H9 (cell line): Measurements from ENCODE around the gene ANKMY1. TPM values are rescaled to one million over a fixed set of nuclear protein-coding genes. Genes with fewer than 3 reads are reported as not detected.

Experiments used
- DNase-seq: peaks from one replicate; pipeline ENCODE4 v3.0.0-alpha.2; 2017
- H2AFZ ChIP-seq: one replicate; pipeline ENCODE4 v1.6.1; 2013; ENCODE audit warnings: mild to moderate bottlenecking, low read length, control low read depth, moderate library complexity
- H2AK5ac ChIP-seq: 2 replicates; pipeline ENCODE4 v1.6.1; 2013; ENCODE audit warnings: low read length, control low read depth, mixed read lengths; ENCODE audit not compliant: insufficient read length
- H2BK120ac ChIP-seq: one replicate; pipeline ENCODE4 v1.6.1; 2013; ENCODE audit warnings: low read depth, mild to moderate bottlenecking, low read length, control low read depth, inconsistent platforms; ENCODE audit not compliant: poor library complexity, severe bottlenecking
- H2BK12ac ChIP-seq: 2 replicates; pipeline ENCODE4 v1.6.1; 2013; ENCODE audit warnings: low read length, control low read depth, mixed read lengths, low read depth; ENCODE audit not compliant: insufficient read length
- H2BK15ac ChIP-seq: 2 replicates; pipeline ENCODE4 v1.6.1; 2013; ENCODE audit warnings: low read depth, low read length, control low read depth
- H2BK20ac ChIP-seq: one replicate; pipeline ENCODE4 v1.6.1; 2013; ENCODE audit warnings: low read depth, mild to moderate bottlenecking, low read length, control low read depth, inconsistent platforms; ENCODE audit not compliant: poor library complexity, severe bottlenecking
- H2BK5ac ChIP-seq: 2 replicates; pipeline ENCODE4 v1.6.1; 2013; ENCODE audit warnings: low read length, control low read depth, mixed read lengths; ENCODE audit not compliant: insufficient read length
- H3K14ac ChIP-seq: 2 replicates; pipeline ENCODE4 v1.6.1; 2013; ENCODE audit warnings: low read length, control low read depth; ENCODE audit not compliant: insufficient read depth
- H3K18ac ChIP-seq: 2 replicates; pipeline ENCODE4 v1.6.1; 2013; ENCODE audit warnings: low read depth, mild to moderate bottlenecking, mixed read lengths, low read length, control low read depth; ENCODE audit not compliant: insufficient read length
- H3K23ac ChIP-seq: 2 replicates; pipeline ENCODE4 v1.6.1; 2013; ENCODE audit warnings: low read length, control low read depth, mixed read lengths, low read depth; ENCODE audit not compliant: insufficient read length
- H3K23me2 ChIP-seq: 2 replicates; pipeline ENCODE4 v1.6.1; 2013; ENCODE audit warnings: low read depth, mild to moderate bottlenecking, mixed read lengths, low read length, control low read depth; ENCODE audit not compliant: insufficient read length, poor library complexity, severe bottlenecking
- H3K27ac ChIP-seq: 2 replicates; pipeline ENCODE4 v1.5.1; 2013; ENCODE audit warnings: low read length, control low read depth, mixed read lengths, low read depth; ENCODE audit not compliant: insufficient read length
- H3K27me3 ChIP-seq: 2 replicates; pipeline ENCODE4 v1.6.1; 2013; ENCODE audit warnings: low read length, control low read depth, inconsistent platforms; ENCODE audit not compliant: insufficient read depth
- H3K4ac ChIP-seq: 2 replicates; pipeline ENCODE4 v1.6.1; 2013; ENCODE audit warnings: low read depth, mild to moderate bottlenecking, control low read depth, inconsistent platforms, low read length, moderate library complexity
- H3K4me1 ChIP-seq: 2 replicates; pipeline ENCODE4 v1.6.1; 2013; ENCODE audit warnings: low read length, control low read depth, inconsistent platforms; ENCODE audit not compliant: insufficient read depth
- H3K4me2 ChIP-seq: 2 replicates; pipeline ENCODE4 v1.6.1; 2013; ENCODE audit warnings: low read length, control low read depth, mixed read lengths; ENCODE audit not compliant: insufficient read length, insufficient read depth
- H3K56ac ChIP-seq: 2 replicates; pipeline ENCODE4 v1.6.1; 2013; ENCODE audit warnings: low read depth, mild to moderate bottlenecking, mixed read lengths, low read length, control low read depth; ENCODE audit not compliant: insufficient read length
- H3K79me1 ChIP-seq: 2 replicates; pipeline ENCODE4 v1.6.1; 2013; ENCODE audit warnings: low read depth, mild to moderate bottlenecking, moderate library complexity, low read length, control low read depth, inconsistent platforms; ENCODE audit not compliant: insufficient read depth, poor library complexity, severe bottlenecking
- H3K79me2 ChIP-seq: 2 replicates; pipeline ENCODE4 v1.6.1; 2013; ENCODE audit warnings: low read length, control low read depth, inconsistent platforms; ENCODE audit not compliant: insufficient read depth
- H3K9ac ChIP-seq: 2 replicates; pipeline ENCODE4 v1.6.1; 2013; ENCODE audit warnings: low read length, control low read depth, mixed read lengths; ENCODE audit not compliant: insufficient read length; ENCODE audit errors: extremely low read depth
- H3K9me3 ChIP-seq: one replicate; pipeline ENCODE4 v1.6.1; 2013; ENCODE audit warnings: low read depth, low read length, inconsistent platforms; ENCODE audit not compliant: control insufficient read depth
- H3T11ph ChIP-seq: one replicate; pipeline ENCODE4 v1.6.1; 2013; ENCODE audit warnings: mild to moderate bottlenecking, low read length, control low read depth, inconsistent platforms
- H4K20me1 ChIP-seq: one replicate; pipeline ENCODE4 v1.6.1; 2013; ENCODE audit not compliant: control insufficient read depth, insufficient read length, insufficient read depth
- H4K5ac ChIP-seq: 2 replicates; pipeline ENCODE4 v1.6.1; 2013; ENCODE audit warnings: low read depth, mild to moderate bottlenecking, mixed read lengths, low read length, control low read depth; ENCODE audit not compliant: insufficient read length
- H4K8ac ChIP-seq: replicated peaks from 2 replicates; pipeline ENCODE4 v1.6.1; 2013; ENCODE audit warnings: low read length, control low read depth, mixed read lengths, low read depth; ENCODE audit not compliant: insufficient read length
- H4K91ac ChIP-seq: 2 replicates; pipeline ENCODE4 v1.6.1; 2013; ENCODE audit warnings: low read depth, mild to moderate bottlenecking, moderate library complexity, mixed read lengths, low read length, control low read depth; ENCODE audit not compliant: insufficient read length
- H3K27ac Mint-ChIP-seq, 3 experiments: 2 replicates in 2 of 3; 3 replicates in 1 of 3; pipeline ENCODE4 v1.8.0; 2020 to 2021; ENCODE audit warnings: mixed read lengths in 3 of 3, mild to moderate bottlenecking in 1 of 3, moderate library complexity in 1 of 3
- H3K27me3 Mint-ChIP-seq: 2 replicates; pipeline ENCODE4 v1.8.0; 2021; ENCODE audit warnings: low read depth, mild to moderate bottlenecking, moderate library complexity, mixed read lengths
- H3K36me3 Mint-ChIP-seq, 3 experiments: 2 replicates in 2 of 3; 3 replicates in 1 of 3; pipeline ENCODE4 v1.8.0; 2020 to 2021; ENCODE audit warnings: low read depth in 3 of 3, mixed read lengths in 3 of 3; ENCODE audit not compliant: insufficient read depth in 1 of 3
- H3K4me1 Mint-ChIP-seq, 2 experiments: 2 replicates each; pipeline ENCODE4 v1.8.0; 2020; ENCODE audit warnings: mixed read lengths in 2 of 2
- H3K4me3 Mint-ChIP-seq, 2 experiments: 2 replicates in 1 of 2; 3 replicates in 1 of 2; pipeline ENCODE4 v1.8.0; 2020 to 2021; ENCODE audit warnings: mild to moderate bottlenecking in 2 of 2, mixed read lengths in 2 of 2, moderate library complexity in 1 of 2
- H3K9me3 Mint-ChIP-seq, 2 experiments: 2 replicates in 1 of 2; 3 replicates in 1 of 2; pipeline ENCODE4 v1.8.0; 2020; ENCODE audit warnings: mild to moderate bottlenecking in 2 of 2, mixed read lengths in 2 of 2, moderate library complexity in 1 of 2
- WGBS: extraction: QIAGEN DNeasy Blood & Tissue Kit; methylation state at CpG from one replicate; pipeline ENCODE4 v1.1.7; 2013; ENCODE audit warnings: missing lambda C conversion rate, low lambda C conversion rate, mixed read lengths; ENCODE audit not compliant: insufficient read length; ENCODE audit errors: extremely low coverage; 5-methylcytosine and 5-hydroxymethylcytosine counted together
- total RNA-seq: library from RNA; stranded (reverse); gene quantifications from 2 replicates; pipeline ENCODE4 v1.2.1, GENCODE V29; 2021
- TF ChIP-seq, protein P1 (sequence below): fragments of 200-600 bp; sonication (generic); conservative IDR thresholded peaks from 3 replicates; pipeline ENCODE4 v1.8.0; 2021; ENCODE audit warnings: antibody characterized with exemption, mild to moderate bottlenecking

Gene ANKMY1
- total RNA-seq, 1 experiment from 2014 or later = 13.7 TPM

DNA sequence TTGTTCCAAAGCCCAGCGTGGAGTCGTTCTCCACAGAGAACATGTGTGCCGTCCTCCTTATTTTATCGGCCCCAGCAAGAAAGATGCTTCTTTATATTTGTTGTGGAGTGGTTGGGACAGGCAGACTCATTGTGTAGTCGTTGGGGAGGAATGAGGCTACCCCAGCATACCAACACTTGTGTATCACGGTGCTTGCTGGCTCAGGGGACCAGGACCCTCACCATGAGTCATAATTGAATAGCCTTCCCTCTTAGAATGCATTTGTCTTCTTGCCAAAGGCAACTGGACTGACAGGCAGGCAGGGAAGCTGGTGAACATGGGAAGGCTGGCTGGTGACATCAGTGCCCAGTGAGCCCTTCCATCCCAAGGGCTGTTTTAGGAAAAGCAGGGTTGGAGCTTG, 33.4 kb upstream of the ANKMY1 start:
- Histone ChIP-seq H3K4me1 (peaks cover 7% of the 10 kb centered on the region; the same call in 1 of the 2 replicates), H3K4ac (no peak overlapping the region), H4K20me1 (no peaks in the 10 kb centered on the region), H2BK20ac (no peak overlapping the region), H3K23ac (no peak overlapping the region), H3K23me2 (peaks cover 8% of the 10 kb centered on the region), H3K9me3 (no peaks in the 10 kb centered on the region), H2BK120ac (no peak overlapping the region), H2BK5ac (no peak overlapping the region), H3K27me3 (no peaks in the 10 kb centered on the region), H2AFZ (no peak overlapping the region), H3K79me2 (peaks cover 11% of the 10 kb centered on the region; the same call in 1 of the 2 replicates), H2BK12ac (no peak overlapping the region), H3K4me2 (no peak overlapping the region), H3K79me1 (peaks cover 5% of the 10 kb centered on the region), H4K5ac (no peak overlapping the region), H3T11ph (no peak overlapping the region), H2BK15ac (no peak overlapping the region), H4K8ac (no peak overlapping the region), H4K91ac (no peak overlapping the region), H2AK5ac (no peak overlapping the region), H3K14ac (no peak overlapping the region), H3K56ac (no peak overlapping the region), H3K27ac (no peak overlapping the region), H3K18ac (no peak overlapping the region), H3K9ac (no peak overlapping the region)
- TF ChIP-seq, protein P1, sequence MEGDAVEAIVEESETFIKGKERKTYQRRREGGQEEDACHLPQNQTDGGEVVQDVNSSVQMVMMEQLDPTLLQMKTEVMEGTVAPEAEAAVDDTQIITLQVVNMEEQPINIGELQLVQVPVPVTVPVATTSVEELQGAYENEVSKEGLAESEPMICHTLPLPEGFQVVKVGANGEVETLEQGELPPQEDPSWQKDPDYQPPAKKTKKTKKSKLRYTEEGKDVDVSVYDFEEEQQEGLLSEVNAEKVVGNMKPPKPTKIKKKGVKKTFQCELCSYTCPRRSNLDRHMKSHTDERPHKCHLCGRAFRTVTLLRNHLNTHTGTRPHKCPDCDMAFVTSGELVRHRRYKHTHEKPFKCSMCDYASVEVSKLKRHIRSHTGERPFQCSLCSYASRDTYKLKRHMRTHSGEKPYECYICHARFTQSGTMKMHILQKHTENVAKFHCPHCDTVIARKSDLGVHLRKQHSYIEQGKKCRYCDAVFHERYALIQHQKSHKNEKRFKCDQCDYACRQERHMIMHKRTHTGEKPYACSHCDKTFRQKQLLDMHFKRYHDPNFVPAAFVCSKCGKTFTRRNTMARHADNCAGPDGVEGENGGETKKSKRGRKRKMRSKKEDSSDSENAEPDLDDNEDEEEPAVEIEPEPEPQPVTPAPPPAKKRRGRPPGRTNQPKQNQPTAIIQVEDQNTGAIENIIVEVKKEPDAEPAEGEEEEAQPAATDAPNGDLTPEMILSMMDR = no peak
- H3K36me3 Mint-ChIP-seq = peaks cover 12 to 30% (median 16%) of the 10 kb centered on the region in 3 experiments
- H3K9me3 Mint-ChIP-seq = no peaks in the 10 kb centered on the region
- no peak for DNase-seq
- no peak overlapping the region for H3K27ac Mint-ChIP-seq
- no CpG with 5 or more reads among the region's 6 CpGs for WGBS
- no peaks in the 10 kb centered on the region; the same call in 1 of the 2 replicates for H3K27me3 Mint-ChIP-seq
- H3K4me1 Mint-ChIP-seq = peaks cover 11 to 13% of the 10 kb centered on the region in 2 experiments
- H3K4me3 Mint-ChIP-seq = no peak overlapping the region
